Uterus (tissue), 2 donors: ENCODE measurements around the gene MAP3K19.

Source experiments
- CTCF ChIP-seq, 4 experiments: fragments of 200-600 bp in 2 of 4; fragments of 450-650 bp in 2 of 4; sonication (generic) in 2 of 4; IDR thresholded peaks; one replicate each; pipeline ENCODE4 v1.5.1; 2016 to 2019; ENCODE audit warnings: antibody characterized with exemption in 4 of 4, mild to moderate bottlenecking in 2 of 4, moderate library complexity in 1 of 4
- POLR2A ChIP-seq, 2 donors: fragments of 450-650 bp; IDR thresholded peaks; one replicate each; pipeline ENCODE4 v1.6.1; 2016; ENCODE audit warnings: antibody characterized with exemption in 2 of 2, mild to moderate bottlenecking in 1 of 2, moderate library complexity in 1 of 2

- TF ChIP-seq POLR2A (IDR thresholded peaks at IDR 0.05) (no peak), CTCF (IDR thresholded peaks at IDR 0.05) (no peak)
Measured at GRCh38 chr2:135056790-135057189, 9.5 kb upstream of the MAP3K19 start.
